Panc1 (cell line): ENCODE measurements around the gene G0S2.

Experiments used
- SIN3A ChIP-seq: IDR thresholded peaks from 2 replicates; pipeline ENCODE4 v1.6.1; 2012; ENCODE audit warnings: low read depth, mild to moderate bottlenecking, low read length, moderate library complexity, borderline replicate concordance; ENCODE audit not compliant: insufficient read depth
- TCF7L2 ChIP-seq: IDR thresholded peaks from 2 replicates; pipeline ENCODE4 v1.6.1; 2011; ENCODE audit warnings: mild to moderate bottlenecking, low read depth, low read length, inconsistent platforms
- TF ChIP-seq, protein P1 (sequence below): fragments of 450-650 bp; IDR thresholded peaks from 2 replicates; pipeline ENCODE4 v1.5.1; 2017; ENCODE audit warnings: mild to moderate bottlenecking
- TF ChIP-seq, protein P2 (sequence below), 2 experiments: IDR thresholded peaks; 2 replicates each; pipeline ENCODE4 v1.6.1; 2011 to 2012; ENCODE audit warnings: low read depth in 2 of 2, control low read depth in 1 of 2, low read length in 1 of 2, mild to moderate bottlenecking in 1 of 2, moderate library complexity in 1 of 2; ENCODE audit not compliant: insufficient read depth in 1 of 2

DNA sequence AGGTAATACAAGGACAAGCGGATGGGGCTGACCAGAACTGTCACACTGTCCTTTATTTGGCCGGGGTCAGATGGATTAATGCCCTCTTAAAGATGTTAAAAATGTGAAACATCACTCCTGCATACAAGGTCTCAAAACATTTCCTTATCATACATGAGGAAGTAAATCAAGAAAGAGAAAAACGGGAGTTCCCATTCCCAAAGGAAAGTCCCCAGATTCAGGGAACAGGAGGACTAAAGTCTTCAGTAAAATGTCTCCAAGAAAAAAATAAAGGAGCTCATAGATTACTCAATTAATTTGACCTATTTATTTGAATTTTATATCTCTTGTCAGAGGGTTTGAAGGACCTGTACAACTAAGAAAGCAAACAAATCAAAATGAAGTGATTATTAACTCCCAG, 16.0 kb downstream of the G0S2 start:
- TF ChIP-seq, protein P1, sequence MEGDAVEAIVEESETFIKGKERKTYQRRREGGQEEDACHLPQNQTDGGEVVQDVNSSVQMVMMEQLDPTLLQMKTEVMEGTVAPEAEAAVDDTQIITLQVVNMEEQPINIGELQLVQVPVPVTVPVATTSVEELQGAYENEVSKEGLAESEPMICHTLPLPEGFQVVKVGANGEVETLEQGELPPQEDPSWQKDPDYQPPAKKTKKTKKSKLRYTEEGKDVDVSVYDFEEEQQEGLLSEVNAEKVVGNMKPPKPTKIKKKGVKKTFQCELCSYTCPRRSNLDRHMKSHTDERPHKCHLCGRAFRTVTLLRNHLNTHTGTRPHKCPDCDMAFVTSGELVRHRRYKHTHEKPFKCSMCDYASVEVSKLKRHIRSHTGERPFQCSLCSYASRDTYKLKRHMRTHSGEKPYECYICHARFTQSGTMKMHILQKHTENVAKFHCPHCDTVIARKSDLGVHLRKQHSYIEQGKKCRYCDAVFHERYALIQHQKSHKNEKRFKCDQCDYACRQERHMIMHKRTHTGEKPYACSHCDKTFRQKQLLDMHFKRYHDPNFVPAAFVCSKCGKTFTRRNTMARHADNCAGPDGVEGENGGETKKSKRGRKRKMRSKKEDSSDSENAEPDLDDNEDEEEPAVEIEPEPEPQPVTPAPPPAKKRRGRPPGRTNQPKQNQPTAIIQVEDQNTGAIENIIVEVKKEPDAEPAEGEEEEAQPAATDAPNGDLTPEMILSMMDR: no peak
- TF ChIP-seq, protein P2, sequence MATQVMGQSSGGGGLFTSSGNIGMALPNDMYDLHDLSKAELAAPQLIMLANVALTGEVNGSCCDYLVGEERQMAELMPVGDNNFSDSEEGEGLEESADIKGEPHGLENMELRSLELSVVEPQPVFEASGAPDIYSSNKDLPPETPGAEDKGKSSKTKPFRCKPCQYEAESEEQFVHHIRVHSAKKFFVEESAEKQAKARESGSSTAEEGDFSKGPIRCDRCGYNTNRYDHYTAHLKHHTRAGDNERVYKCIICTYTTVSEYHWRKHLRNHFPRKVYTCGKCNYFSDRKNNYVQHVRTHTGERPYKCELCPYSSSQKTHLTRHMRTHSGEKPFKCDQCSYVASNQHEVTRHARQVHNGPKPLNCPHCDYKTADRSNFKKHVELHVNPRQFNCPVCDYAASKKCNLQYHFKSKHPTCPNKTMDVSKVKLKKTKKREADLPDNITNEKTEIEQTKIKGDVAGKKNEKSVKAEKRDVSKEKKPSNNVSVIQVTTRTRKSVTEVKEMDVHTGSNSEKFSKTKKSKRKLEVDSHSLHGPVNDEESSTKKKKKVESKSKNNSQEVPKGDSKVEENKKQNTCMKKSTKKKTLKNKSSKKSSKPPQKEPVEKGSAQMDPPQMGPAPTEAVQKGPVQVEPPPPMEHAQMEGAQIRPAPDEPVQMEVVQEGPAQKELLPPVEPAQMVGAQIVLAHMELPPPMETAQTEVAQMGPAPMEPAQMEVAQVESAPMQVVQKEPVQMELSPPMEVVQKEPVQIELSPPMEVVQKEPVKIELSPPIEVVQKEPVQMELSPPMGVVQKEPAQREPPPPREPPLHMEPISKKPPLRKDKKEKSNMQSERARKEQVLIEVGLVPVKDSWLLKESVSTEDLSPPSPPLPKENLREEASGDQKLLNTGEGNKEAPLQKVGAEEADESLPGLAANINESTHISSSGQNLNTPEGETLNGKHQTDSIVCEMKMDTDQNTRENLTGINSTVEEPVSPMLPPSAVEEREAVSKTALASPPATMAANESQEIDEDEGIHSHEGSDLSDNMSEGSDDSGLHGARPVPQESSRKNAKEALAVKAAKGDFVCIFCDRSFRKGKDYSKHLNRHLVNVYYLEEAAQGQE (IDR thresholded peaks at IDR 0.05; ENCODE audit: insufficient read depth in 1 of 2, low read depth in 2 of 2, low read length in 1 of 2): no peak
- TF ChIP-seq SIN3A (no peak), TCF7L2 (no peak)
